Breast epithelium (tissue), 3 donors: ENCODE measurements around the gene CCT2.

Experiments
- POLR2A ChIP-seq: fragments of 450-650 bp; IDR thresholded peaks from one replicate; pipeline ENCODE4 v1.6.1; 2016; ENCODE audit warnings: antibody characterized with exemption, mild to moderate bottlenecking, moderate library complexity
- TF ChIP-seq, protein P1 (sequence below), 3 donors: fragments of 450-650 bp; IDR thresholded peaks; one replicate each; pipeline ENCODE4 v1.5.1; 2016 to 2017; ENCODE audit warnings: antibody characterized with exemption in 3 of 3, mild to moderate bottlenecking in 3 of 3, moderate library complexity in 3 of 3

DNA sequence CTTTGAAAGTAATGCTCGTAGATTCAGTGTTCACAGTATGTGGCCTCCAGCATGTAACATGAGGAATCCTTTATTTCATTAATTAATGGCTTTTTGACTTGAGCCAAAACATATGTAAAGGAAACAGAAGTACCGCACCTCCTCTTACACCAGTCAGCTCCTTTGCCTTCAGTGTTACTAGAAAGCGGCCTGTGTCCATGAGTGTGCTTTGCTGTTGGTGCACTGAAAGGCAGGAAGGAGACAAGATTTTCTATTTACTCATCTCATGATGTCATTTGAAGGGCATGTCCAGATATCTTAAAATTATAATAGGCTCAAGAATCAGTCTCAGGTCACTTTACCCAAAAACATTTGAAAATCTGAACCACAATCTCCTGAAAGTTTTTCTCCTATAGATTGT, 9.9 kb upstream of the CCT2 start:
- no peak for TF ChIP-seq POLR2A
- TF ChIP-seq, protein P1, sequence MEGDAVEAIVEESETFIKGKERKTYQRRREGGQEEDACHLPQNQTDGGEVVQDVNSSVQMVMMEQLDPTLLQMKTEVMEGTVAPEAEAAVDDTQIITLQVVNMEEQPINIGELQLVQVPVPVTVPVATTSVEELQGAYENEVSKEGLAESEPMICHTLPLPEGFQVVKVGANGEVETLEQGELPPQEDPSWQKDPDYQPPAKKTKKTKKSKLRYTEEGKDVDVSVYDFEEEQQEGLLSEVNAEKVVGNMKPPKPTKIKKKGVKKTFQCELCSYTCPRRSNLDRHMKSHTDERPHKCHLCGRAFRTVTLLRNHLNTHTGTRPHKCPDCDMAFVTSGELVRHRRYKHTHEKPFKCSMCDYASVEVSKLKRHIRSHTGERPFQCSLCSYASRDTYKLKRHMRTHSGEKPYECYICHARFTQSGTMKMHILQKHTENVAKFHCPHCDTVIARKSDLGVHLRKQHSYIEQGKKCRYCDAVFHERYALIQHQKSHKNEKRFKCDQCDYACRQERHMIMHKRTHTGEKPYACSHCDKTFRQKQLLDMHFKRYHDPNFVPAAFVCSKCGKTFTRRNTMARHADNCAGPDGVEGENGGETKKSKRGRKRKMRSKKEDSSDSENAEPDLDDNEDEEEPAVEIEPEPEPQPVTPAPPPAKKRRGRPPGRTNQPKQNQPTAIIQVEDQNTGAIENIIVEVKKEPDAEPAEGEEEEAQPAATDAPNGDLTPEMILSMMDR (IDR thresholded peaks at IDR 0.05), result no peak
